GM23338 (cell line): Measurements from ENCODE around the gene SFXN5. TPM values are rescaled to one million over a fixed set of nuclear protein-coding genes. Genes with fewer than 3 reads are reported as not detected.

Experiments
- ATAC-seq: fragments of 200-7000 bp; cut with Tn5 transposase; 3 replicates; pipeline ENCODE4 v1.9.1; 2020
- DNase-seq: peaks from one replicate; pipeline ENCODE4 v3.0.0-alpha.2; 2015; ENCODE audit warnings: low spot score
- H2AFZ ChIP-seq: fragments of 200-600 bp; sonication (generic); 2 replicates; pipeline ENCODE4 v1.8.0; 2016; ENCODE audit warnings: antibody characterized with exemption, mild to moderate bottlenecking, moderate library complexity
- H3F3A ChIP-seq: fragments of 200-600 bp; sonication (generic); replicated peaks from 2 replicates; pipeline ENCODE4 v1.8.0; 2017; ENCODE audit warnings: antibody characterized with exemption, mixed run types, low read depth
- H3K27ac ChIP-seq: fragments of 200-600 bp; sonication (generic); 2 replicates; pipeline ENCODE4 v1.6.1; 2016; ENCODE audit warnings: low read depth
- H3K27me3 ChIP-seq: fragments of 200-600 bp; sonication (generic); 2 replicates; pipeline ENCODE4 v1.8.0; 2016; ENCODE audit warnings: mild to moderate bottlenecking, mixed run types, moderate library complexity; ENCODE audit not compliant: insufficient read depth
- H3K36me3 ChIP-seq: fragments of 200-600 bp; sonication (generic); 2 replicates; pipeline ENCODE4 v1.8.0; 2016; ENCODE audit warnings: mild to moderate bottlenecking; ENCODE audit not compliant: insufficient read depth
- H3K4me1 ChIP-seq: fragments of 200-600 bp; sonication (generic); 2 replicates; pipeline ENCODE4 v1.8.0; 2016; ENCODE audit warnings: mild to moderate bottlenecking, moderate library complexity; ENCODE audit not compliant: insufficient read depth
- H3K4me2 ChIP-seq: fragments of 200-600 bp; sonication (generic); 2 replicates; pipeline ENCODE4 v1.7.1; 2017; ENCODE audit warnings: mixed run types
- H3K4me3 ChIP-seq: fragments of 200-600 bp; sonication (generic); 2 replicates; pipeline ENCODE4 v1.6.1; 2016; ENCODE audit warnings: mixed run types
- H3K79me2 ChIP-seq: fragments of 200-600 bp; sonication (generic); replicated peaks from 2 replicates; pipeline ENCODE4 v1.8.0; 2017; ENCODE audit warnings: mild to moderate bottlenecking; ENCODE audit not compliant: insufficient read depth
- H3K9me2 ChIP-seq: fragments of 200-600 bp; sonication (generic); 2 replicates; pipeline ENCODE4 v1.8.0; 2017; ENCODE audit not compliant: insufficient read depth
- H4K20me1 ChIP-seq: fragments of 200-600 bp; sonication (generic); replicated peaks from 2 replicates; pipeline ENCODE4 v1.8.0; 2017; ENCODE audit warnings: mild to moderate bottlenecking; ENCODE audit not compliant: insufficient read depth
- H3K27ac Mint-ChIP-seq: 2 replicates; pipeline ENCODE4 v1.8.0; 2020; ENCODE audit warnings: inconsistent platforms, mild to moderate bottlenecking, moderate library complexity, mixed read lengths
- H3K27me3 Mint-ChIP-seq: 3 replicates; pipeline ENCODE4 v1.8.0; 2022; ENCODE audit warnings: low read depth, mild to moderate bottlenecking, moderate library complexity, mixed read lengths, inconsistent platforms; ENCODE audit not compliant: insufficient read depth, poor library complexity
- H3K36me3 Mint-ChIP-seq: 3 replicates; pipeline ENCODE4 v1.8.0; 2021; ENCODE audit warnings: low read depth, mild to moderate bottlenecking, inconsistent platforms, moderate library complexity, mixed read lengths
- H3K4me1 Mint-ChIP-seq: 3 replicates; pipeline ENCODE4 v1.8.0; 2020; ENCODE audit warnings: mild to moderate bottlenecking, inconsistent platforms, mixed read lengths
- H3K4me3 Mint-ChIP-seq: 3 replicates; pipeline ENCODE4 v1.8.0; 2021; ENCODE audit warnings: moderate library complexity, mild to moderate bottlenecking, inconsistent platforms, mixed read lengths
- H3K9me3 Mint-ChIP-seq: 3 replicates; pipeline ENCODE4 v1.8.0; 2020; ENCODE audit warnings: moderate library complexity, mild to moderate bottlenecking, inconsistent platforms, mixed read lengths
- ETS1 ChIP-seq: IDR thresholded peaks from 2 replicates; pipeline ENCODE4 v1.6.1; 2016; ENCODE audit warnings: antibody characterized with exemption
- EZH2 ChIP-seq: fragments of 200-600 bp; sonication (generic); IDR thresholded peaks from one replicate; pipeline ENCODE4 v1.8.0; 2017; ENCODE audit warnings: antibody characterized with exemption, mild to moderate bottlenecking, low read depth; ENCODE audit not compliant: unreplicated experiment
- EZH2phosphoT487 ChIP-seq: fragments of 200-600 bp; sonication (generic); IDR thresholded peaks from one replicate; pipeline ENCODE4 v1.8.1; 2018; ENCODE audit warnings: antibody characterized with exemption; ENCODE audit not compliant: unreplicated experiment
- JUNB ChIP-seq: IDR thresholded peaks from one replicate; pipeline ENCODE4 v1.6.1; 2016; ENCODE audit warnings: antibody characterized with exemption; ENCODE audit not compliant: unreplicated experiment
- NANOG ChIP-seq: IDR thresholded peaks from 2 replicates; pipeline ENCODE4 v1.6.1; 2016; ENCODE audit warnings: antibody characterized with exemption, borderline replicate concordance
- POLR2AphosphoS5 ChIP-seq: IDR thresholded peaks from 2 replicates; pipeline ENCODE4 v1.6.1; 2016; ENCODE audit warnings: antibody characterized with exemption, low read depth
- REST ChIP-seq: IDR thresholded peaks from one replicate; pipeline ENCODE4 v1.6.1; 2018; ENCODE audit warnings: antibody characterized with exemption; ENCODE audit not compliant: unreplicated experiment
- STAT1 ChIP-seq: IDR thresholded peaks from one replicate; pipeline ENCODE4 v1.6.1; 2016; ENCODE audit warnings: antibody characterized with exemption; ENCODE audit not compliant: unreplicated experiment
- ZNF331 ChIP-seq: fragments of 250-450 bp; sonication (Bioruptor Pico); IDR thresholded peaks from 2 replicates; pipeline ENCODE4 v1.5.0; 2020; ENCODE audit warnings: low read depth, mild to moderate bottlenecking, moderate library complexity
- polyA plus RNA-seq: library from polyadenylated mRNA; unstranded; fragments of >200 nt; fragmentation: Nextera tagmentation; extraction: Ambion mirVana; gene quantifications from 2 replicates; pipeline ENCODE4 v1.2.1, GENCODE V29; 2016
- total RNA-seq: library from RNA; depleted of rRNA; stranded (reverse); fragments of >200 nt; shearing (Covaris generic); gene quantifications from 2 replicates; pipeline ENCODE4 v1.2.3, GENCODE V29; 2014

The SFXN5 gene
- total and polyA plus RNA-seq, 2 experiments from 2014 or later: 23.6 to 25.8 TPM

GRCh38 chr2:72933646-72934151 is 137.8 kb downstream of the SFXN5 start:
- no peaks in the 10 kb centered on the region for H3K36me3 ChIP-seq
- H3F3A ChIP-seq: no peaks in the 10 kb centered on the region
- no peak overlapping the region for H3K4me3 ChIP-seq
- no peak overlapping the region for H3K4me2 ChIP-seq
- H3K4me1 ChIP-seq: peaks cover 9% of the 10 kb centered on the region
- H4K20me1 ChIP-seq: no peaks in the 10 kb centered on the region
- TF ChIP-seq POLR2AphosphoS5 (no peak), EZH2phosphoT487 (no peak), STAT1 (no peak), REST (no peak), JUNB (no peak)
- no peak overlapping the region for H2AFZ ChIP-seq
- no peak overlapping the region for H3K27ac Mint-ChIP-seq
- no peak for ATAC-seq
- DNase-seq: no peak
- no peak overlapping the region for H3K4me3 Mint-ChIP-seq
- H3K9me2 ChIP-seq: peaks cover 5% of the 10 kb centered on the region; the same call in 1 of the 2 replicates
- H3K9me3 Mint-ChIP-seq: no peaks in the 10 kb centered on the region; the same call in 2 of the 3 replicates
- H3K36me3 Mint-ChIP-seq: peaks cover 8% of the 10 kb centered on the region
- no peaks in the 10 kb centered on the region for H3K79me2 ChIP-seq
- H3K4me1 Mint-ChIP-seq: peaks cover 30% of the 10 kb centered on the region
- H3K27me3 ChIP-seq: peaks cover 39% of the 10 kb centered on the region
- H3K27me3 Mint-ChIP-seq: peaks cover 21% of the 10 kb centered on the region
- no peak overlapping the region for H3K27ac ChIP-seq

- H3K9me3 Mint-ChIP-seq: no peaks in the 10 kb centered on the region; the same call in 2 of the 3 replicates
- peaks cover 18% of the 10 kb centered on the region for H3K27me3 Mint-ChIP-seq
- Histone ChIP-seq H3K9me2 (peaks cover 5% of the 10 kb centered on the region; the same call in 1 of the 2 replicates), H4K20me1 (no peaks in the 10 kb centered on the region), H2AFZ (no peak overlapping the region), H3K4me3 (no peak overlapping the region), H3K4me2 (no peak overlapping the region), H3K27me3 (peaks cover 44% of the 10 kb centered on the region), H3K79me2 (no peaks in the 10 kb centered on the region), H3K27ac (no peak overlapping the region), H3K36me3 (no peaks in the 10 kb centered on the region), H3K4me1 (peaks cover 9% of the 10 kb centered on the region), H3F3A (no peaks in the 10 kb centered on the region)
- ATAC-seq: no peak
- peaks cover 30% of the 10 kb centered on the region for H3K4me1 Mint-ChIP-seq
- H3K36me3 Mint-ChIP-seq: peaks cover 7% of the 10 kb centered on the region; the same call in 2 of the 3 replicates
- H3K4me3 Mint-ChIP-seq: no peak overlapping the region
- no peak for DNase-seq
- H3K27ac Mint-ChIP-seq: no peak overlapping the region
- TF ChIP-seq ZNF331: no peak
- TF ChIP-seq ETS1: no peak
- no peak for TF ChIP-seq REST
- TF ChIP-seq EZH2phosphoT487: no peak
- TF ChIP-seq STAT1: no peak
- TF ChIP-seq NANOG: no peak
- TF ChIP-seq JUNB: no peak
- TF ChIP-seq POLR2AphosphoS5: no peak
- no peak for TF ChIP-seq EZH2
Measured at GRCh38 chr2:72933207-72933606, 138.3 kb downstream of the SFXN5 start.
